Common myeloid progenitor, CD34-positive (primary cell): ENCODE results near the gene TTLL10.

ENCODE experiments used
- CTCF ChIA-PET: fragments of 350-600 bp; sonication (Branson Sonifier 250); formaldehyde crosslinking; loops from one replicate; lab custom pipeline; 2021; ENCODE audit warnings: antibody characterized with exemption; lab: Charles Lee
- POLR2A ChIA-PET: fragments of 350-600 bp; sonication (Branson Sonifier 250); formaldehyde crosslinking; loops from one replicate; lab custom pipeline; 2021; ENCODE audit warnings: antibody characterized with exemption; lab: Charles Lee
- DNase-seq, 3 donors: peaks; one replicate each; pipeline versions ENCODE4 v3.0.0 to v3.0.0-alpha.2; 2013
- H3K27ac ChIP-seq, 2 experiments: 1 replicate in 1 of 2; 2 replicates in 1 of 2; pipeline ENCODE4 v1.7.0; 2013; ENCODE audit warnings: inconsistent platforms in 2 of 2, low read length in 2 of 2, mild to moderate bottlenecking in 2 of 2, low read depth in 1 of 2, moderate library complexity in 1 of 2; ENCODE audit not compliant: severe bottlenecking in 2 of 2, insufficient read depth in 1 of 2, poor library complexity in 1 of 2
- H3K27me3 ChIP-seq, 5 experiments: replicated peaks in 2 of 5; 1 replicate in 3 of 5; 2 replicates in 2 of 5; pipeline versions ENCODE4 v1.6.1 to v1.7.0; 2013; ENCODE audit warnings: low read length in 4 of 5, mild to moderate bottlenecking in 2 of 5, moderate library complexity in 2 of 5, inconsistent platforms in 1 of 5; ENCODE audit not compliant: insufficient read depth in 5 of 5, control insufficient read depth in 4 of 5
- H3K36me3 ChIP-seq, 4 experiments: 1 replicate in 2 of 4; 2 replicates in 2 of 4; pipeline versions ENCODE4 v1.6.1 to v1.7.0; 2013; ENCODE audit warnings: low read length in 3 of 4, control low read depth in 1 of 4, mild to moderate bottlenecking in 1 of 4; ENCODE audit not compliant: control insufficient read depth in 4 of 4, insufficient read depth in 4 of 4
- H3K4me1 ChIP-seq, 4 experiments: 1 replicate in 3 of 4; 2 replicates in 1 of 4; pipeline versions ENCODE4 v1.6.1 to v1.7.1; 2013; ENCODE audit warnings: low read length in 3 of 4, mild to moderate bottlenecking in 3 of 4, control low read depth in 1 of 4, inconsistent platforms in 1 of 4, moderate library complexity in 1 of 4; ENCODE audit not compliant: control insufficient read depth in 4 of 4, insufficient read depth in 4 of 4; ENCODE audit errors: control extremely low read depth in 1 of 4
- H3K4me3 ChIP-seq, 7 experiments: 1 replicate in 4 of 7; 2 replicates in 3 of 7; pipeline versions ENCODE4 v1.5.1 to v1.7.0; 2013; ENCODE audit warnings: mild to moderate bottlenecking in 7 of 7, low read length in 6 of 7, moderate library complexity in 6 of 7, inconsistent platforms in 2 of 7, low read depth in 2 of 7, control low read depth in 1 of 7; ENCODE audit not compliant: insufficient read depth in 4 of 7, control insufficient read depth in 1 of 7; ENCODE audit errors: extremely low read depth in 1 of 7
- H3K9me3 ChIP-seq, 5 experiments: 1 replicate in 4 of 5; 2 replicates in 1 of 5; pipeline versions ENCODE4 v1.6.1 to v1.7.1; 2013; ENCODE audit warnings: low read length in 4 of 5, mild to moderate bottlenecking in 2 of 5, inconsistent platforms in 1 of 5, low read depth in 1 of 5, moderate library complexity in 1 of 5; ENCODE audit not compliant: control insufficient read depth in 4 of 5, insufficient read depth in 2 of 5; ENCODE audit errors: control extremely low read depth in 1 of 5
- WGBS: methylation state at CpG from one replicate; pipeline ENCODE4 v1.1.5; 2013; ENCODE audit not compliant: insufficient coverage; 5-methylcytosine and 5-hydroxymethylcytosine counted together

Gene TTLL10

GRCh38 chr1:1196431-1197187 is 22.9 kb downstream of the TTLL10 start:
- no peak for DNase-seq
- ChIA-PET CTCF (interaction anchor here (1.0 to 1.3 kb wide), 3 partner anchors 13 to 76 kb away, joined by 3 to 4 read pairs (median 3); no protein-coding TSS in a partner anchor), POLR2A (no interaction called here)
- Histone ChIP-seq H3K4me1 (peaks cover 0 to 33% (median 22%) of the 10 kb centered on the region in 4 experiments), H3K4me3 (no peak overlapping the region), H3K9me3 (peaks cover 0 to 14% (median 0%) of the 10 kb centered on the region in 5 experiments), H3K27ac (no peak overlapping the region), H3K36me3 (no peaks in the 10 kb centered on the region), H3K27me3 (no peaks in the 10 kb centered on the region)
- WGBS, result 94% methylated on average over 11 of the region's 13 CpGs

GRCh38 chr1:1197188-1197500 is 23.5 kb downstream of the TTLL10 start:
- DNase-seq, result no peak
- Histone ChIP-seq H3K4me1 (peaks cover 0 to 33% (median 22%) of the 10 kb centered on the region in 4 experiments), H3K9me3 (peaks cover 0 to 13% (median 0%) of the 10 kb centered on the region in 5 experiments), H3K27ac (no peak overlapping the region), H3K4me3 (no peak overlapping the region), H3K27me3 (no peaks in the 10 kb centered on the region), H3K36me3 (no peaks in the 10 kb centered on the region)
- WGBS, result 100% methylated on average over 4 of the region's 8 CpGs
- ChIA-PET CTCF (interaction anchor here (1.0 kb wide), 1 partner anchor 75 kb away, joined by 4 read pairs; no protein-coding TSS in a partner anchor), POLR2A (no interaction called here)

GRCh38 chr1:1197551-1198422 is 24.1 kb downstream of the TTLL10 start:
- WGBS, result 95% methylated on average over 33 of the region's 48 CpGs
- Histone ChIP-seq H3K9me3 (peaks cover 0 to 13% (median 0%) of the 10 kb centered on the region in 5 experiments), H3K36me3 (no peaks in the 10 kb centered on the region), H3K27me3 (no peaks in the 10 kb centered on the region), H3K4me3 (no peak overlapping the region), H3K4me1 (peaks cover 0 to 33% (median 22%) of the 10 kb centered on the region in 4 experiments), H3K27ac (no peak overlapping the region)
- CTCF ChIA-PET, result interaction anchor here (0.6 kb wide), 1 partner anchor 27 kb away, joined by 3 read pairs; no protein-coding TSS in a partner anchor
- no peak for DNase-seq
- POLR2A ChIA-PET, result interaction anchor here (0.7 kb wide), 1 partner anchor 107 kb away, joined by 3 read pairs; no protein-coding TSS in a partner anchor

- CTCF ChIA-PET, result interaction anchor here (0.6 kb wide), 1 partner anchor 27 kb away, joined by 3 read pairs; no protein-coding TSS in a partner anchor
- Histone ChIP-seq H3K9me3 (peaks cover 0 to 13% (median 0%) of the 10 kb centered on the region in 5 experiments), H3K27me3 (no peaks in the 10 kb centered on the region), H3K36me3 (peaks cover 0 to under 1% (median 0%) of the 10 kb centered on the region in 4 experiments), H3K27ac (no peak overlapping the region), H3K4me1 (peaks cover 0 to 37% (median 22%) of the 10 kb centered on the region in 4 experiments), H3K4me3 (no peak overlapping the region)
- no peak for DNase-seq
- POLR2A ChIA-PET, result interaction anchor here (0.7 kb wide), 1 partner anchor 107 kb away, joined by 3 read pairs; no protein-coding TSS in a partner anchor
- WGBS, result 97% methylated on average over 14 of the region's 23 CpGs
These were observed 24.9 kb downstream of the TTLL10 start for GRCh38 chr1:1198423-1199140.

GRCh38 chr1:1199141-1199960 is 25.7 kb downstream of the TTLL10 start:
- WGBS, result 95% methylated on average over 21 of the region's 22 CpGs
- Histone ChIP-seq H3K36me3 (peaks cover 0 to 7% (median 0%) of the 10 kb centered on the region in 4 experiments), H3K4me3 (no peak overlapping the region), H3K27me3 (no peaks in the 10 kb centered on the region), H3K4me1 (peaks cover 0 to 44% (median 22%) of the 10 kb centered on the region in 4 experiments), H3K27ac (no peak overlapping the region), H3K9me3 (peaks cover 0 to 11% (median 0%) of the 10 kb centered on the region in 5 experiments)
- ChIA-PET CTCF (interaction anchor here (1.8 to 2.0 kb wide), 2 partner anchors 13 to 77 kb away, joined by 6 to 12 read pairs; no protein-coding TSS in a partner anchor), POLR2A (no interaction called here)
- DNase-seq, result no peak
